B cell (primary cell): Measurements from ENCODE around the gene PIPOX.

Experiments
- CTCF ChIP-seq: fragments of 200-600 bp; IDR thresholded peaks from one replicate; pipeline ENCODE4 v1.8.0; 2022; ENCODE audit warnings: antibody characterized with exemption, mild to moderate bottlenecking
- EZH2 ChIP-seq: IDR thresholded peaks from 2 replicates; pipeline ENCODE4 v1.6.1; 2012; ENCODE audit warnings: borderline replicate concordance, low read depth, mild to moderate bottlenecking, moderate library complexity, low read length; ENCODE audit not compliant: insufficient read depth, poor library complexity, severe bottlenecking

- TF ChIP-seq EZH2 (no peak), CTCF (no peak)
These were observed 39.7 kb upstream of the PIPOX start for GRCh38 chr17:29003289-29003688.
